ENCODE results near the gene PTPRM. TPM values are rescaled to one million over a fixed set of nuclear protein-coding genes. Genes with fewer than 3 reads are reported as not detected.

PTPRM gene
- total and polyA plus RNA-seq, 2 of the 4 experiments (the other 2 are of a cell fraction) = 28.3 to 51.2 TPM

- Histone ChIP-seq H3K4me1 (ENCODE audit: control insufficient read depth, insufficient read depth, low read length) (peaks cover 16% of the 10 kb centered on the region), H3K4me2 (ENCODE audit: low read depth, low read length) (no peak overlapping the region), H3K9ac (ENCODE audit: low read depth, low read length) (no peak overlapping the region), H3K27me3 (ENCODE audit: control insufficient read depth, insufficient read depth, low read length) (no peaks in the 10 kb centered on the region), H4K20me1 (ENCODE audit: insufficient read depth, low read length) (peaks cover 21% of the 10 kb centered on the region), H3K27ac (ENCODE audit: insufficient read depth, low read length) (no peak overlapping the region), H4K5ac (ENCODE audit: low read depth, low read length) (no peak overlapping the region), H3K4ac (ENCODE audit: low read depth, low read length) (peak overlapping the region; percentile 22; the same call in 1 of the 2 replicates), H2AK9ac (replicated peaks; ENCODE audit: low read depth, low read length, poor library complexity) (no peak overlapping the region), H3K18ac (ENCODE audit: low read depth, low read length) (no peak overlapping the region), H3K4me3 (ENCODE audit: insufficient read depth, low read depth, low read length) (no peak overlapping the region), H3K9me1 (ENCODE audit: insufficient read depth, low read length) (peaks cover 15% of the 10 kb centered on the region; the same call in 1 of the 2 replicates), H4K91ac (ENCODE audit: insufficient read depth, low read depth, low read length) (no peak overlapping the region), H2BK15ac (ENCODE audit: low read depth, low read length) (no peak overlapping the region), H2AK5ac (ENCODE audit: low read depth, low read length) (peak overlapping the region; percentile 70), H3K56ac (ENCODE audit: extremely low read depth, insufficient read depth, low read length) (no peak overlapping the region), H3K36me3 (ENCODE audit: control insufficient read depth, insufficient read depth, low read length) (no peaks in the 10 kb centered on the region), H3K23ac (ENCODE audit: low read depth, low read length) (no peak overlapping the region), H2BK120ac (ENCODE audit: low read depth, low read length) (no peak overlapping the region), H2AFZ (replicated peaks; ENCODE audit: low read length, poor library complexity) (no peak overlapping the region), H3K14ac (replicated peaks; ENCODE audit: low read depth, low read length) (no peak overlapping the region; the same call in 1 of the 2 replicates), H3K79me1 (ENCODE audit: low read depth in 1 of 2, low read length in 2 of 2) (peaks cover 33 to 61% of the 10 kb centered on the region in 2 experiments), H2BK5ac (ENCODE audit: low read depth, low read length, poor library complexity, severe bottlenecking) (no peak overlapping the region), H3K9me3 (ENCODE audit: control insufficient read depth, insufficient read depth, low read length) (no peaks in the 10 kb centered on the region), H2BK20ac (ENCODE audit: low read depth, low read length) (no peak overlapping the region), H4K8ac (ENCODE audit: low read depth in 2 of 2, low read length in 2 of 2) (no peak overlapping the region)
- BruUV-seq (replicated peaks) = no TSS peak
- in situ Hi-C loops (cut with MboI; ENCODE audit: low sequenced_read_pairs) = loop anchor here (25.0 kb wide), 1 partner anchor 316 kb away; no protein-coding TSS in a partner anchor
- DNase-seq (peak; percentile 18), ATAC-seq (ENCODE audit: low read depth) (no peak)
- ChIA-PET CTCF (interaction anchor here (1.0 kb wide), 1 partner anchor 12 kb away, joined by 3 read pairs; no protein-coding TSS in a partner anchor), POLR2A (ENCODE audit: unreplicated experiment) (no interaction called here)
- 100% methylated on average over 2 of the region's 4 CpGs; no CpG with 5 or more reads in 1 of the 2 experiments for WGBS, 2 experiments (ENCODE audit: extremely low coverage in 2 of 2, insufficient read length in 1 of 2)
- dilution Hi-C loops (cut with HindIII; ENCODE audit: low sequenced_read_pairs, unreplicated experiment) = no loop called here
- TF ChIP-seq CEBPB (IDR thresholded peaks at IDR 0.05; ENCODE audit: low read depth, low read length) (peak; percentile 61), RFX5 (IDR thresholded peaks at IDR 0.05; ENCODE audit: low read depth, low read length) (no peak)
- intact Hi-C loops (cut with micrococcal nuclease) = no loop called here
These were observed 29.0 kb downstream of the PTPRM start for GRCh38 chr18:7596147-7596546.
